Measurements from ENCODE around the gene MIA3.
"Not testable (repeated sequence)": the region's sequence is repeated elsewhere in the genome, so short reads cannot be mapped to it uniquely, and the experiment has no call there.

Gene MIA3

GRCh38 chr1:222618001-222618879 lies at the start of gene MIA3:
MIA3 (plus strand) TSS chr1:222618097; CDS start chr1:222618111, 14 bp downstream.
- in situ Hi-C loops (cut with HindIII; ENCODE audit: low sequenced_read_pairs) = no loop called here

- in situ Hi-C loops (cut with HindIII; ENCODE audit: low sequenced_read_pairs) = no loop called here
Observed at GRCh38 chr1:222570837-222571236, 47.1 kb upstream of the MIA3 start.

GRCh38 chr1:222579316-222579715 lies 38.6 kb upstream of the MIA3 start:
- in situ Hi-C loops (cut with HindIII; ENCODE audit: low sequenced_read_pairs) = no loop called here

GRCh38 chr1:222582099-222582774 lies 35.7 kb upstream of the MIA3 start:
- in situ Hi-C loops (cut with HindIII; ENCODE audit: low sequenced_read_pairs) = no loop called here

- in situ Hi-C loops (cut with HindIII; ENCODE audit: low sequenced_read_pairs) = no loop called here
Observed at GRCh38 chr1:222583079-222583478, 34.8 kb upstream of the MIA3 start.

GRCh38 chr1:222586842-222587241 lies 31.1 kb upstream of the MIA3 start:
- in situ Hi-C loops (cut with HindIII; ENCODE audit: low sequenced_read_pairs) = no loop called here

GRCh38 chr1:222588135-222588534 lies 29.8 kb upstream of the MIA3 start:
- in situ Hi-C loops (cut with HindIII; ENCODE audit: low sequenced_read_pairs) = no loop called here

- in situ Hi-C loops (cut with HindIII; ENCODE audit: low sequenced_read_pairs) = no loop called here
Observed at GRCh38 chr1:222589462-222590302, 28.2 kb upstream of the MIA3 start, which contains the start of gene TAF1A. TAF1A (minus strand) TSS chr1:222589933.

- in situ Hi-C loops (cut with HindIII; ENCODE audit: low sequenced_read_pairs) = no loop called here
Observed at GRCh38 chr1:222592171-222592570, 25.7 kb upstream of the MIA3 start.

- in situ Hi-C loops (cut with HindIII; ENCODE audit: low sequenced_read_pairs) = no loop called here
Observed at GRCh38 chr1:222594789-222595188, 23.1 kb upstream of the MIA3 start.

- in situ Hi-C loops (cut with HindIII; ENCODE audit: low sequenced_read_pairs) = no loop called here
Observed at GRCh38 chr1:222596696-222597095, 21.2 kb upstream of the MIA3 start.

GRCh38 chr1:222600281-222600680 lies 17.6 kb upstream of the MIA3 start:
- in situ Hi-C loops (cut with HindIII; ENCODE audit: low sequenced_read_pairs) = no loop called here

GRCh38 chr1:222601257-222601656 lies 16.6 kb upstream of the MIA3 start:
- in situ Hi-C loops (cut with HindIII; ENCODE audit: low sequenced_read_pairs) = no loop called here

GRCh38 chr1:222606757-222607156 lies 11.1 kb upstream of the MIA3 start:
- in situ Hi-C loops (cut with HindIII; ENCODE audit: low sequenced_read_pairs) = no loop called here

- in situ Hi-C loops (cut with HindIII; ENCODE audit: low sequenced_read_pairs) = not testable (repeated sequence)
Observed at GRCh38 chr1:222609111-222609510, 8.8 kb upstream of the MIA3 start.

- in situ Hi-C loops (cut with HindIII; ENCODE audit: low sequenced_read_pairs) = no loop called here
Observed at GRCh38 chr1:222610728-222611127, 7.2 kb upstream of the MIA3 start.

GRCh38 chr1:222613627-222614026 lies 4.3 kb upstream of the MIA3 start:
- in situ Hi-C loops (cut with HindIII; ENCODE audit: low sequenced_read_pairs) = no loop called here

- in situ Hi-C loops (cut with HindIII; ENCODE audit: low sequenced_read_pairs) = no loop called here
Observed at GRCh38 chr1:222616525-222616924, 1.4 kb upstream of the MIA3 start.

- in situ Hi-C loops (cut with HindIII; ENCODE audit: low sequenced_read_pairs) = no loop called here
Observed at GRCh38 chr1:222617367-222617951, 438 bp upstream of the MIA3 start.

GRCh38 chr1:222618880-222619596 lies 1.1 kb downstream of the MIA3 start:
- in situ Hi-C loops (cut with HindIII; ENCODE audit: low sequenced_read_pairs) = no loop called here
